Muscle of back (tissue), 11 donors: Measurements from ENCODE around the gene CCDC110. TPM values are rescaled to one million over a fixed set of nuclear protein-coding genes. Genes with fewer than 3 reads are reported as not detected.

Experiments used
- DNase-seq, 3 donors: peaks; one replicate each; pipeline versions ENCODE4 v3.0.0 to v3.0.0-alpha.2; 2013
- polyA plus RNA-seq, 10 donors: library from polyadenylated mRNA; unstranded; fragments of 120-200 nt; gene quantifications; one replicate each; pipeline ENCODE4 v1.2.1, GENCODE V29; 2013; ENCODE audit not compliant: insufficient read length in 10 of 10

The CCDC110 gene
- polyA plus RNA-seq, 10 donors: 1.0 to 2.1 (median 1.5) TPM

DNA sequence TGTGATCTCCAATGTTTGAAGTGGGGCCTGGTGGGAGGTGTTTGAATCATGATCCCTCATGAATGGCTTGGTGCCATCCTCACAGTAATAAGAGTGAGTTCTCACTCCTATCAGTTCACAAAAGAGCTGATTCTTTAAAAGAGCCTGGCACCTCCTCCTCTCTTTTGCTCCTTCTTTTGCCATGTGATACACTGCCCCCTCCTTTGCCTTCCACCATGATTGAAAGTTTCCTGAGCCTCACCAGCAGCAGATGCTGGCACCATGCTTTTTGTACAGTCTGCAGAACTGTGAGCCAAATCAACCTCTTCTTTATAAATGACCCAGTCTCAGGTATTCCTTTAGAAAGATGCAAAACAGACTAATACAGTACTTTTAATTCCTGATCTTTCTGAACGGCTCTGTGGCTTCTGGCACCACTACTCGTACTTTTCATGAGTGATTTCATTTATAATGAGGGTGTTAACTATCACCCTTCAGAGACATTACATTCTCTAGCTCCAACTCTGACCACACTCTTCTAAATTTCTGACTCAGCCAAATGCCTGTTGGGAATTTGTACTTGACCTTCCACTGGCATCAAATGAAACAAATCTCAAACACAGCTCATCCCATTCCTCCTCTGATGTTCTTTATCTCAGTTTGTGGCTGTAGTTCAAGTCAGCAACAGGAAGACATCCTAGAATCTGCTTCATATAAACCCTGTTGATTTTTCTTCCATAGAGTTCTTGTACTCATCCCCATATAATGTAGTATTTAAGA lies 50.0 kb downstream of the CCDC110 start:
- DNase-seq: peak in 1 of 3 donors; percentile 28

DNA sequence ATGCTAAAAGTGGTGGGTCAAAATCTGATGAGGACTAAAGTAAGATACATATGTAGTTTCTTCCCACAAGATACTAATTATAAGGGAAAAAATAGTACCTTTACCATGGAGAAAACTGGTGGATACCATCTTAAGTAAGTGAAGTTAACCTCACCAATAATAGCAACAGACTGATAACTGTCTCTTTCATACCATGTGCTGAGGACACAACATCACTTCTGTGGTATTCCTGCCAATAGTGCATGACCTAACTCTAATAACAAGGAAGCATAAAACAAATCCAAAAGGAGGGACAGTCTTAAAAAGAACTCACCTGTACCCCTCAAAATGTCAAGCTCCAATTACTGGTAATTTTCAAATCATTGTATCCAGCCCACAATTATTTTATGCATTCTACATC lies 54.6 kb downstream of the CCDC110 start:
- DNase-seq: no peak

DNA sequence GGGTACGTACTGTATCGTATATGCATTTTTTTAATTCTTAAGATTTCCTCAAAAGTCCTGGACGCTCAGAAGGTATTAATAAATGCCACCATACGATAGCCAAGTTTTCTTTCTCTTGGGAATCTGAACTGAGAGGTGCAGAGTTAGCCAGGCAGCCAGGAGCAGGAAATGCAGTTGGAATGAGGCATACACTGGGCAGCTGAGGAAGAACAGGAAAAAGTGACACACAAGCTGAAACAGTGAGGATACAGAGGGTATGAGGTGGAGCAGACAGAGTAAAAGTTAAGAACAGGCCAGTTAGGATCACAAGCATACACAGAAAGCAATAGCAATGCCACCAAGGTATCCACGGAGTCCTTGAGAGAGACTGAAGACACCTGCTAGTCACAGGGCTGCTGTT lies 59.1 kb downstream of the CCDC110 start:
- DNase-seq: no peak

DNA sequence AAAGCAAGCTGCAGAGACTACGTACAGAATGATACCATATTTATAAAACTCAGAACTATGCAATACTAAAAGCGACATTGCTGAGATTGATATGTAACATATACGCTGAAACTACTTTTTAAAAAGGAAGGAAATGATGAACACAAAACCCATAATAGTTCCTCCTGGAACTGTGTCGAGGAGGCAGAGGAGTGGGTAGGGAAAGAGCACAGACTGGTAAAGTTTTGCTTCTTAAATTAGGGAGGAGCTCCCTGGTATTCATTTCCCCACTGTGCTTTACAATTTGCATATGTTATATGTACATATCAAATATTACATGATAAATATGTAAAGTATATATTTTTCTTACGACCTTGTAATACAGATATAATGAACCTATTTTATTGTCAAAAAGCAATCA lies 59.7 kb downstream of the CCDC110 start:
- DNase-seq: no peak

DNA sequence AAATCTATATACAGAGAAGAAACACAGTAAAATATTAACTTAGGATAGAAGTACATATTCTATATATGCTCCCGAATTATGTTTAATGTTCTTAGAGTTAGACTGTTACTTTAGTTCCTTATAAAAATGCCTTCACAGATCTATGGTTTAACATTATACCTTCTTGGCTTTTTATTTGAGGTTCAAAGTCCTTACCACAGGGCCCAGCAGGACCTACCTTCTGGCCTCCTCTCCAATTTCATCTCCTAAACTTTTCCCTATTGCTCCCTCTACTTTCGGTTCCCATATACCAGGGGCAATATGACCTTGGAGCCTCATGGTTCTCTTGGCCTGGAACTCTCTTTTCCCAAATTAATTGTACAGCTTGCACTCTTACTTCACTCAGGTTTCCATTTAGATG lies 63.1 kb downstream of the CCDC110 start:
- DNase-seq: no peak

DNA sequence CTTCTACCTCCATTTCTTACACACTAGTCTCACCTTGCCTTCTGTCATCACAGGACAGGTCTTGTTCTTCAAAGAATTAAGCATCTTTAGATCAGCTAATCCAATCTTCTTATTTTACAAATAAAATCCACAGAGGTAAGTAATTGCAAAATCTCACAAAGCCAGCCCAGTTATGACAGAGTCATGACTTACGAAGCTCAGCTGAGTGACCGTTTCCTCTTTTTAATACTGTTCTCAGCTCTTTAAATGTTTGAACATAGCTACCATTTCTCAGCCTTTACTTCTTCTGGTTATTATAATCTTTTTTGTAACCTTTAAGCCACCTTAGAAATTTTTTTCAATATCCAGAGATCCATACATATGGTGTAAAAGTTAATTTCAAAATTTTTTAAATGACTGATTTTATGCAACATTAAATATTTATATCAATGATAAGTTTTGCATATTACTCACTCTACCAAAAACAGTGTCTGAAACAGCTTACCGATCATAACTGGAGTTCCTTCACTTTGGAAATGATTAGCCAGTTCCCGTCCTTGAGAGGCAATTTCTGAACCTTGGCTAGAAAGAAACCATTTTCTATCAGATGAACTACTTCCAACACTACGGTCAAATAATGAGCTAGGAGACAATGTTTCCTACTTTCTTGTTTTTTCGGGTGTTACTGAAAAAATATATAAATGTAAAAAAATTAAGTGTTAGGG lies 66.1 kb downstream of the CCDC110 start:
- no peak for DNase-seq

DNA sequence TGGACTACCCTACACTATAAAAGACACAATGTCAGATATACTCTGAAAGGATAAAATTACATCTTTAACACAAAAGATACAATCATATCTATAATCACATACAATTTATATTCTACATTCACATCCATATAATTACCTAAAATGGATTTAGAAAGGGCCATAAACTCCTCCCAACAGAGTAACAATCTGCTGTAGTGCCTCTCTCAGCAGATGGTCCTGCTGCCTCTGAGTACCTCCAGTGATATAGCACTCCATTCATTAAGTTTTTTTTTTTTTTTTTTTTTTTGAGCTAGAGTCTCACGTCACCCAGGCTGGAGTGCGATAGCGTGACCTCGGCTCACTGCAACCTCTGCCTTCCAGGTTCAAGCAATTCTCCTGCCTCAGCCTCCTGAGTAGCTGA lies 67.5 kb downstream of the CCDC110 start:
- no peak for DNase-seq

DNA sequence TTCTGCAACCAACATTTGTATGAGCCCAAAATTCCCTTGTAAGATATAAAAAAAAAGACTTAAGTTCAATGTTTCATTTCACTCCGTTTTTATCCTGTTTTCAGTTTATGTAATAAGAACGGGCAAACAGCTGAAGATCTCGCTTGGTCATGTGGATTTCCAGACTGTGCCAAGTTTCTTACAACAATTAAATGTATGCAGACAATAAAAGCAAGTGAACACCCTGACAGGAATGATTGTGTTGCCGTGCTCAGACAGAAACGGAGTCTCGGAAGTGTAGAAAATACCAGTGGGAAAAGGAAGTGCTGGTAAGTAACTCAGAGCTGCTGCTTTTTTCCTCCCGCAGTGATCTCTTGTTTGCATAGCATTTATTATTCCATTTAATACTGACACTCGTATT lies 72.1 kb downstream of the CCDC110 start:
- DNase-seq: no peak

DNA sequence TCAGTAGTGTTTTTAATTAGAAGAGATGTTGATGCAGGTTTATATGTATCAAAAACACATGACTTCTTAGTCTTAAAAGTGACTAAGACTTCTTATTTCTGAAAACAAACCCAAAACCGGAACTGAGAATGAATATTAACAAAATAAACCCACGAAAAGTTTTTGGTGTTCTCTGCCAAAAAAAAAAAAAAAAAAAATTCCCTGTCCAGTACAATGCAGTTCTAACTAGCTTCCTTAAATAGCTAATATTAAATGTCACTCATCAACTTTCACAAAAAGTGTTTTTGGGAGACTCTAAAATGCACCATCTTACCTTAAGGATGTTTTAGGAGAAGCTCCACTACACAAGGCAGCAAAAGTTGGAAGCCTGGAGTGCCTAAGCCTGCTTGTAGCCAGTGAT lies 72.9 kb downstream of the CCDC110 start:
- no peak for DNase-seq

DNA sequence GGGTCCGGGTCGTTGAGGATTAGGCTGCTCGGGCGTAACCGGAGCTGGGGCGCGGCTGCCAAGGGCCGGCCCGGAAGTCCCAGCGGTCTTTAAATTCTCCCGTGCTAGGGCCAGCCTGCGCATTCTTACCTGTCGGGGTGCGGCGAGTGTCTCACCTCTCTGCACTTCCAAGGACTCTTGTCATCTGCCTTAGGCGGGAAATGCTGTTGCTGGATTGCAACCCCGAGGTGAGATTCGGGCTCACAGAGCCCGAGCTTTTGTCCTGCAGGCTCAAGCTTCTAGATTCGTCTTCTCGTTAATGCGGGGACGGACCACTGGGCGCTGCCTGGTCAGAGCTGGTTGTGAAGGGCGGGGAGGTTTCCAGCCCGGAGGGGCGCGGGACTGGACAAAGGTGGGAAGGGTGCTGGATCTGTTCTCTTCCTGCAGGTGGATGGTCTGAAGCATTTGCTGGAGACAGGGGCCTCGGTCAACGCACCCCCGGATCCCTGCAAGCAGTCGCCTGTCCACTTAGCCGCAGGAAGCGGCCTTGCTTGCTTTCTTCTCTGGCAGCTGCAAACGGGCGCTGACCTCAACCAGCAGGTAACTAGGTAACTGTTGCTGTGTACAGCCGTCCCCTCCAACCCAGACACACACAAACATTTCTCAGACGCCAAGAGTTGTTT lies 74.7 kb downstream of the CCDC110 start, which contains the start of gene ANKRD37:
ANKRD37 (plus strand) TSS at position 118 of the 662 bp plus-strand sequence; CDS start at position 201, 83 bp downstream.
- DNase-seq: peak; percentile 51 to 80 (median 55)

DNA sequence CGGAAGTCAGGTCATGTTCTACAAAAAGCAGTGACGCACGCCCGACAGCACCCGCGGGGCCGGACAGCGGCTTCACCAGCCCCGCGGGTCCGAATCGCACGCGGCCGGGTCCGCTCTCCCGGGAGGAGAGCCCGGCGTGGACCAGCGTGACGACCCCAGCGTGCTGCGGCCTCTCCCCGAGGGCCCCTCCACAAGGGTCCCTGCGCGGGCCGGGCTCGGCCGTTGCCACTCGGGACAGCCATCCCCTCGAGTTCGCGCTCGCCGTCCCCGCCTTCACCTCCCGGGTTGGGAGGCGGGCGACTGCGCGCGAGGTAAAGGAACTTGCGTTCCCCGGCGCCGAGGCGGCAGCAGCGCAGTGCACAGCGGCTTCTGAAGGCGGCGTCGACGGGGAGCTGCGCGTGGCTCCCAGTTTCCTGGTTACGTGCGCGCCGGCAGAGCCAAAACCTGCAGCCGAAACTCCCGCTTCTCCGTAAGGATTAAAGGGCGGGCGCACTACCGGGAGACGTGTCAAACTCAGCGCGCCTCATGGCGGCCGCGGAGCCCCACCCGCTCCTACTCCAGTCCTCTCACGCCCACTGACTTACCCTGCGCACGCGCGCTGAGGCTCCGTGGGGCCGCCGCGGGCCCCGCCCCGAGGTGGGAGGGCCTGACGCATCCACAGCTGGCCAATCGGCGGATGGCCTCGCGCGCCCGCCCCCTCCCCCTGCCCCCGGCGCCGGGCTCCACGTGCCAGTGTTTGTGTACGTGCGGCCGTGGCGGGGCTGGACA lies 75.4 kb downstream of the CCDC110 start:
- peak; percentile 98 to 99 (median 99) for DNase-seq

DNA sequence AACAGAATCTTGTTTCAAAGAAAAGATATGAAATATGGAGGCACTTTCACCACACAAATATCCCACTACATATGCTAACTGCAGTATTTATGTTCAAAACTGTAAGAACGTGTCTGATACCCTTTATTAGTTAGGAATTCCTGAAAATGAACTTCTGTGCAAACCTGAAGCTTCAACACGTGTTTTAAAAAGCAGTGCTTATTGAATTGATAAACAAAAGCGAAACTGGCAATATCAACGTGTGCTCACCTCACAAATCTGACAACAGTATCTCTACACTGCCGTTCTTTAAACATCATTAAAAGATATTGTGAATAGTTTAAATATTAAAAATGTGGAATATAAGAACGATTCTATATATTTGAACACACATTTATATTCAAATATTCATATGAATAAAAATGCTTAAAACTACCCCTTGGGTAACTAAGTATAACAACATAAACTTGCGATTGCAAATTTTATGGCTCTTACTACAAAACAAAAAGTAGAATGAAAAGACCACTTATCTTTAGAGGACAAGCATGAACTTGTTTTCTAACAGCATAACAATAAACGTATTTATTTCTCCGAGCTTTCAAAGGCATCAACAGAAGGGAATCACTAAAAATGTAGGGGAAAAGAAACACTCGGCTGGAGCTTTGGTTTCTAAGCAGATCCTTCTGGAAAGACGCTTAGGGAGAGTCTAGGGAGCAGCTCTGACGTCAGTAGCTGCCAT lies 76.1 kb downstream of the CCDC110 start, which contains the start of gene LRP2BP:
LRP2BP (minus strand) TSS at position 687 of the 718 bp plus-strand sequence. CDS start 17,738 bp downstream, outside the sequence.
- peak; percentile 71 to 94 (median 93) for DNase-seq

Other genes starting within 250 kb of the CCDC110 start
- 1 to 10 TPM; 2.2 to 6.8 (median 4.2) TPM for gene LRP2BP, start 75.8 kb downstream of the CCDC110 start, polyA plus RNA-seq
- 10 to 100 TPM; 12.3 to 32.0 (median 28.2) TPM for gene ANKRD37, start 74.9 kb downstream of the CCDC110 start, polyA plus RNA-seq
- gene UFSP2, start 45.8 kb downstream of the CCDC110 start, polyA plus RNA-seq: 10 to 100 TPM; 41.7 to 62.4 (median 49.5) TPM
- 100 to 1,000 TPM; 219 to 636 (median 486) TPM for gene PDLIM3, start 63.8 kb upstream of the CCDC110 start, polyA plus RNA-seq